Measurements from ENCODE around the gene GNAZ.

DNA sequence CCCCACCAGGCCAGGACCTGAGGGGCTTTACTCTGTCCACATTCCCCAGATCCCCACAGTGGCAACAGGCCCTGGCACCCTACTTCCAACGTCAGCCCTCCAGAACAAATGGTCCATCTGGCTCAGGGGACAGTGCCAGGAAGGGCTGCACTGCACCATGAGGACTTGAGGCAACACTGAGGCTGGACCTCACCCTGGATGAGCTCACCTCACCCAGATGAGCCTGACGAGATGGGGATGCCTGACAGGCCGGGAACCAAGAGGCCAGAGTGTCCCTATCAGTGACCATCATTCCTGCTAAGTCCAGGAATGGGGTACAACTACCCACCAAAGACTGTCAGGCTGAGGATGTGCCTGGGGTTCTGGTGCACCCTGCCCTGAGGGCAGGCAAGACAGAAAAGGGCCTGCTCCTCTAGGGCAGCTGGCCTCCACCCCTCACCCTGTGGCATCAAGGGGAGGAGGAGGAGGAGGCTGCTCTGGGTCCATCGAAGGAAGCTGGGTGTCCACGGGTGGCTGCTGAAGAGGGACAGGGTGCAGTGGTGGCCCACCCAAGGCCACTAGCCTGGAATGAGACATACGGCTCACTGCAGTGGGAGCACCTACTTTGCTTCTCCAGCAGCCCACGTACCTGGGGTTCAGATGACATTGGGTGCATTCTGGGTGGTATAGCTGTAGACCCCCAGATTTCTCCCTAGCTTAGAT, 56.9 kb downstream of the GNAZ start:
- TF ChIP-seq CTCF (IDR thresholded peaks at IDR 0.05) (no peak), RAD21 (conservative IDR thresholded peaks at IDR 0.05 in 1 of 2, IDR thresholded peaks at IDR 0.05 in 1 of 2) (no peak), RNF2 (IDR thresholded peaks at IDR 0.05; ENCODE audit: borderline replicate concordance, low read depth) (no peak), CHD4 (IDR thresholded peaks at IDR 0.05; ENCODE audit: borderline replicate concordance) (no peak), ZFP36 (IDR thresholded peaks at IDR 0.05; ENCODE audit: borderline replicate concordance, partially characterized antibody) (no peak)

All from A549 (cell line).